ENCODE results near the gene PMPCA. TPM values are rescaled to one million over a fixed set of nuclear protein-coding genes. Genes with fewer than 3 reads are reported as not detected.
"Not testable (repeated sequence)": the region's sequence is repeated elsewhere in the genome, so short reads cannot be mapped to it uniquely, and the experiment has no call there.

PMPCA gene
- polyA plus RNA-seq, 1 experiment, result 65.8 TPM

GRCh38 chr9:136422876-136423275 lies 12.4 kb downstream of the PMPCA start:
- H3K9me3 ChIP-seq (ENCODE audit: control insufficient read depth, insufficient read depth, low read length), result no peaks in the 10 kb centered on the region; the same call in 1 of the 2 replicates
- no peak for DNase-seq (ENCODE audit: low read depth, low spot score)
- no peaks in the 10 kb centered on the region for H3K27me3 ChIP-seq (ENCODE audit: control insufficient read depth, insufficient read depth, low read length)
- no peak overlapping the region for H3K27ac ChIP-seq (ENCODE audit: low read depth, low read length)
- H3K4me3 ChIP-seq (ENCODE audit: low read depth, low read length), result no peak overlapping the region
- ChIA-PET POLR2A (no interaction called here), CTCF (no interaction called here)
- no peak for TF ChIP-seq CTCF (IDR thresholded peaks at IDR 0.05; ENCODE audit: low read depth, low read length)

GRCh38 chr9:136423432-136424146 lies 13.1 kb downstream of the PMPCA start:
- H3K27me3 ChIP-seq (ENCODE audit: control insufficient read depth, insufficient read depth, low read length), result no peaks in the 10 kb centered on the region
- CTCF ChIA-PET, result interaction anchor here (0.8 kb wide), 1 partner anchor 813 kb away, joined by 3 read pairs; no protein-coding TSS in a partner anchor
- no peaks in the 10 kb centered on the region; the same call in 1 of the 2 replicates for H3K9me3 ChIP-seq (ENCODE audit: control insufficient read depth, insufficient read depth, low read length)
- no peak for TF ChIP-seq CTCF (IDR thresholded peaks at IDR 0.05; ENCODE audit: low read depth, low read length)
- DNase-seq (ENCODE audit: low read depth, low spot score), result no peak
- no peak overlapping the region for H3K4me3 ChIP-seq (ENCODE audit: low read depth, low read length)
- no peak overlapping the region for H3K27ac ChIP-seq (ENCODE audit: low read depth, low read length)
- POLR2A ChIA-PET, result no interaction called here

GRCh38 chr9:136424750-136425362 lies 14.4 kb downstream of the PMPCA start:
- no peak for TF ChIP-seq CTCF (IDR thresholded peaks at IDR 0.05; ENCODE audit: low read depth, low read length)
- Histone ChIP-seq H3K9me3 (ENCODE audit: control insufficient read depth, insufficient read depth, low read length) (no peaks in the 10 kb centered on the region; the same call in 1 of the 2 replicates), H3K27me3 (ENCODE audit: control insufficient read depth, insufficient read depth, low read length) (no peaks in the 10 kb centered on the region), H3K27ac (ENCODE audit: low read depth, low read length) (no peak overlapping the region), H3K4me3 (ENCODE audit: low read depth, low read length) (no peak overlapping the region)
- no peak for DNase-seq (ENCODE audit: low read depth, low spot score)
- POLR2A ChIA-PET, result interaction anchor here (1.3 kb wide), 1 partner anchor 16 kb away, joined by 3 read pairs; no protein-coding TSS in a partner anchor
- CTCF ChIA-PET, result interaction anchor here (0.7 to 0.8 kb wide), 2 partner anchors 61 to 812 kb away, joined by 3 read pairs; partner anchors contain the start of gene DNLZ

- not testable (repeated sequence) for H3K9me3 ChIP-seq (ENCODE audit: control insufficient read depth, insufficient read depth, low read length); H3K27me3 ChIP-seq (ENCODE audit: control insufficient read depth, insufficient read depth, low read length); H3K27ac ChIP-seq (ENCODE audit: low read depth, low read length); DNase-seq (ENCODE audit: low read depth, low spot score); H3K4me3 ChIP-seq (ENCODE audit: low read depth, low read length)
- ChIA-PET POLR2A (interaction anchor here (1.3 kb wide), 1 partner anchor 17 kb away, joined by 3 read pairs; no protein-coding TSS in a partner anchor), CTCF (interaction anchor here (0.7 kb wide), 1 partner anchor 22 kb away, joined by 3 read pairs; no protein-coding TSS in a partner anchor)
Observed at GRCh38 chr9:136425367-136425766, 14.9 kb downstream of the PMPCA start.

- no peak overlapping the region for H3K27ac ChIP-seq (ENCODE audit: low read depth, low read length)
- ChIA-PET POLR2A (interaction anchor here (0.7 to 0.9 kb wide), 3 partner anchors 9 to 73 kb away, joined by 6 to 12 read pairs (median 7); no protein-coding TSS in a partner anchor), CTCF (no interaction called here)
- no peak for DNase-seq (ENCODE audit: low read depth, low spot score)
- TF ChIP-seq CTCF (IDR thresholded peaks at IDR 0.05; ENCODE audit: low read depth, low read length), result no peak
- H3K4me3 ChIP-seq (ENCODE audit: low read depth, low read length), result no peak overlapping the region
- H3K27me3 ChIP-seq (ENCODE audit: control insufficient read depth, insufficient read depth, low read length), result no peaks in the 10 kb centered on the region
- no peaks in the 10 kb centered on the region; the same call in 1 of the 2 replicates for H3K9me3 ChIP-seq (ENCODE audit: control insufficient read depth, insufficient read depth, low read length)
Observed at GRCh38 chr9:136426787-136427186, 16.3 kb downstream of the PMPCA start.

Data from AG04450 (cell line).